CD14-positive monocyte (primary cell): ENCODE results near the gene PLCB1. TPM values are rescaled to one million over a fixed set of nuclear protein-coding genes. Genes with fewer than 3 reads are reported as not detected.
"Not testable (repeated sequence)": the region's sequence is repeated elsewhere in the genome, so short reads cannot be mapped to it uniquely, and the experiment has no call there.

Experiments used
- DNase-seq, 3 donors: peaks; one replicate each; pipeline ENCODE4 v3.0.0-alpha.2; 2011 to 2022
- H2AFZ ChIP-seq: 2 replicates; pipeline ENCODE4 v1.6.0; 2012; ENCODE audit warnings: mild to moderate bottlenecking, low read depth, low read length, inconsistent platforms; ENCODE audit not compliant: insufficient read depth, poor library complexity, severe bottlenecking
- H3K27ac ChIP-seq, 2 donors: 1 replicate in 1 of 2; 2 replicates in 1 of 2; pipeline ENCODE4 v1.5.1; 2012 to 2013; ENCODE audit warnings: low read length in 2 of 2, control low read depth in 1 of 2, inconsistent platforms in 1 of 2, low read depth in 1 of 2, mild to moderate bottlenecking in 1 of 2
- H3K27me3 ChIP-seq, 2 donors: one replicate each; pipeline versions ENCODE4 v1.6.0 to v1.6.1; 2011 to 2013; ENCODE audit warnings: low read length in 2 of 2; ENCODE audit not compliant: control insufficient read depth in 2 of 2, insufficient read depth in 2 of 2
- H3K36me3 ChIP-seq, 2 donors: replicated peaks in 1 of 2; 1 replicate in 1 of 2; 2 replicates in 1 of 2; pipeline versions ENCODE4 v1.5.1 to v1.6.1; 2012 to 2013; ENCODE audit warnings: low read length in 2 of 2, control low read depth in 1 of 2, inconsistent platforms in 1 of 2, mild to moderate bottlenecking in 1 of 2; ENCODE audit not compliant: insufficient read depth in 2 of 2, control insufficient read depth in 1 of 2
- H3K4me1 ChIP-seq, 2 donors: 1 replicate in 1 of 2; 2 replicates in 1 of 2; pipeline versions ENCODE4 v1.5.1 to v1.6.1; 2012 to 2013; ENCODE audit warnings: low read length in 2 of 2, control low read depth in 1 of 2, inconsistent platforms in 1 of 2, mild to moderate bottlenecking in 1 of 2, moderate library complexity in 1 of 2; ENCODE audit not compliant: insufficient read depth in 2 of 2, control insufficient read depth in 1 of 2
- H3K4me2 ChIP-seq: replicated peaks from 2 replicates; pipeline ENCODE3; 2012; ENCODE audit warnings: low read length, moderate library complexity, mild to moderate bottlenecking; ENCODE audit not compliant: poor library complexity, severe bottlenecking; ENCODE audit errors: extremely low read depth
- H3K4me3 ChIP-seq, 3 experiments: fragments of 200-600 bp in 1 of 3; sonication (generic) in 1 of 3; replicated peaks in 1 of 3; 1 replicate in 2 of 3; 2 replicates in 1 of 3; pipeline ENCODE4 v1.5.1; 2011 to 2013; ENCODE audit warnings: low read length in 3 of 3, mild to moderate bottlenecking in 3 of 3, control low read depth in 2 of 3, low read depth in 2 of 3, inconsistent platforms in 1 of 3, moderate library complexity in 1 of 3
- H3K79me2 ChIP-seq: 2 replicates; pipeline ENCODE4 v1.6.0; 2012; ENCODE audit warnings: mild to moderate bottlenecking, control low read depth, inconsistent platforms, low read length, moderate library complexity; ENCODE audit not compliant: insufficient read depth
- H3K9ac ChIP-seq: 2 replicates; pipeline ENCODE4 v1.6.0; 2017; ENCODE audit warnings: low read length, mild to moderate bottlenecking; ENCODE audit not compliant: insufficient read depth, poor library complexity, severe bottlenecking
- H3K9me3 ChIP-seq, 2 donors: replicated peaks in 1 of 2; 1 replicate in 1 of 2; 2 replicates in 1 of 2; pipeline versions ENCODE4 v1.5.1 to v1.6.1; 2012 to 2013; ENCODE audit warnings: low read length in 2 of 2, control low read depth in 1 of 2; ENCODE audit not compliant: control insufficient read depth in 1 of 2, insufficient read depth in 1 of 2
- H4K20me1 ChIP-seq: 2 replicates; pipeline ENCODE4 v1.6.0; 2012; ENCODE audit warnings: mild to moderate bottlenecking, low read length, control low read depth, moderate library complexity; ENCODE audit not compliant: insufficient read depth
- H3K27ac Mint-ChIP-seq, 7 donors: one replicate each; pipeline ENCODE4 v1.8.0; 2020; ENCODE audit warnings: mild to moderate bottlenecking in 7 of 7, mixed read lengths in 7 of 7, moderate library complexity in 6 of 7, inconsistent platforms in 2 of 7
- H3K27me3 Mint-ChIP-seq, 3 donors: one replicate each; pipeline ENCODE4 v1.8.0; 2021 to 2022; ENCODE audit warnings: low read depth in 3 of 3, mild to moderate bottlenecking in 3 of 3, mixed read lengths in 3 of 3, moderate library complexity in 3 of 3, inconsistent platforms in 1 of 3
- H3K36me3 Mint-ChIP-seq, 2 donors: one replicate each; pipeline ENCODE4 v1.8.0; 2020; ENCODE audit warnings: mixed read lengths in 2 of 2, inconsistent platforms in 1 of 2, mild to moderate bottlenecking in 1 of 2
- H3K4me1 Mint-ChIP-seq: one replicate; pipeline ENCODE4 v1.8.0; 2020; ENCODE audit warnings: mild to moderate bottlenecking, mixed read lengths
- H3K4me3 Mint-ChIP-seq, 2 donors: one replicate each; pipeline ENCODE4 v1.8.0; 2020; ENCODE audit warnings: mild to moderate bottlenecking in 2 of 2, mixed read lengths in 2 of 2, moderate library complexity in 1 of 2
- H3K9me3 Mint-ChIP-seq, 7 donors: one replicate each; pipeline ENCODE4 v1.8.0; 2020 to 2022; ENCODE audit warnings: mixed read lengths in 7 of 7, mild to moderate bottlenecking in 6 of 7, moderate library complexity in 6 of 7, inconsistent platforms in 2 of 7
- WGBS: methylation state at CpG from one replicate; pipeline ENCODE4 v1.1.5; 2013; ENCODE audit warnings: missing lambda C conversion rate; ENCODE audit not compliant: insufficient coverage; 5-methylcytosine and 5-hydroxymethylcytosine counted together
- intact Hi-C, 2 donors: fragments of 100-400 bp; cut with micrococcal nuclease; formaldehyde crosslinking; loops; one replicate each; pipeline versions ENCODE4 v1.15.0 to v1.15.1; 2023
- polyA plus RNA-seq, 3 donors: library from polyadenylated mRNA; depleted of rRNA in 1 of 3; unstranded in 2 of 3; stranded (reverse) in 1 of 3; fragments of 300-500 nt in 2 of 3; fragments of >200 nt in 1 of 3; fragmentation: Illumina TruSeq in 2 of 3; gene quantifications; 1 replicate in 2 of 3; 2 replicates in 1 of 3; pipeline ENCODE4 v1.2.3, GENCODE V29; 2012 to 2021
- TF ChIP-seq, protein P1 (sequence below): fragments of 200-600 bp; IDR thresholded peaks from one replicate; pipeline ENCODE4 v1.8.0; 2022; ENCODE audit warnings: antibody characterized with exemption, mild to moderate bottlenecking

The PLCB1 gene
- polyA plus RNA-seq, 3 donors: 8.6 to 16.4 (median 13.2) TPM

DNA sequence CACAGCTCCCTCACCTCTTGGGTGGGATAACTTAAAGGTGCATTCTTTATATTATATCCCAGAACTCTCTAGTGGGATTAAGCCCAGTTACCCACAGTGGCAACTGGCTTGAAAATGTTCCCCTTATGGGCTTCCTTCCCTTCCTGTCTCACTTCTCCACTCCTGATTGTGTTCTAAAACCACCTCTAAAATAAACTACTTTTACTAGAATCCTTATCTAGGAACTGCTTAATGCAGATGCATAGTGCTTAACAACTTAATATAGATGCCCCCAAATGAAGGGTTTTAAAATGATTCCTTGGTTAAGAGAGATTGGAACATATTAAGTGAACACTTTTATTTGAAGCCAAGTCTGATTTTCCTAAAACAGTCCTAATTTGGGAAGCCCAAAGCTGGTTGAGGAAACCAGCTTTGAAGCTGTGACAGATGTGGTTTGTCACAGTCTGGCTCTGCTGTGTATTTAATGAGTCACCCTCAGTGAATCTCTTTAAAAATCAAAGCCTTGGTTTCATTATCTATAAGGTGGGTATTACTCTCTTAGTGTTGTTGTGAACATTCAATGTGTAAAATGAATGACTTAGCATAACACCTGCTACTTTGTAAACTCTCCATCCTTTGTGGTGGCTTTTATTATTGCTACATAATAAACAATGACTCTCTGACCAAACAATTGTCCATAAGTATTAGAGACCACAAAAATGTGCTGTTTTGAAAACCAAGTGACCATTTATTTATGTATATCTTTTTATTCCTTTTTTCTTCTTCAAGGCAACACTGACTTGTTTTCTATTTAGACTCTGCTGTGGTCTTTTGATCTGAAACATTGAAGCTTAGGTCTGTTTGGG lies 24.4 kb downstream of the PLCB1 start:
- H3K27ac Mint-ChIP-seq: peak overlapping the region in 5 of 7 donors; percentile 7 to 82 (median 22)
- peaks cover 39 to 63% of the 10 kb centered on the region in 2 donors for H3K4me1 ChIP-seq
- H3K4me2 ChIP-seq: no peak overlapping the region
- peak; percentile 6 to 47 (median 40) for DNase-seq
- peak overlapping the region in 1 of 2 donors; percentile 42 for H3K27ac ChIP-seq
- no peak overlapping the region for H3K4me3 Mint-ChIP-seq
- H3K4me3 ChIP-seq: no peak overlapping the region
- peaks cover 13 to 16% of the 10 kb centered on the region in 2 donors for H3K36me3 Mint-ChIP-seq
- H4K20me1 ChIP-seq: peaks cover 27% of the 10 kb centered on the region
- H3K79me2 ChIP-seq: peaks cover 48% of the 10 kb centered on the region
- H3K9me3 ChIP-seq: peaks cover 0 to 7% of the 10 kb centered on the region in 2 donors
- no peaks in the 10 kb centered on the region for H3K27me3 ChIP-seq
- H3K4me1 Mint-ChIP-seq: peaks cover 62% of the 10 kb centered on the region
- peaks cover 0 to 6% of the 10 kb centered on the region in 2 donors for H3K36me3 ChIP-seq
- H3K9ac ChIP-seq: no peak overlapping the region
- no peak overlapping the region for H2AFZ ChIP-seq
- TF ChIP-seq, protein P1, sequence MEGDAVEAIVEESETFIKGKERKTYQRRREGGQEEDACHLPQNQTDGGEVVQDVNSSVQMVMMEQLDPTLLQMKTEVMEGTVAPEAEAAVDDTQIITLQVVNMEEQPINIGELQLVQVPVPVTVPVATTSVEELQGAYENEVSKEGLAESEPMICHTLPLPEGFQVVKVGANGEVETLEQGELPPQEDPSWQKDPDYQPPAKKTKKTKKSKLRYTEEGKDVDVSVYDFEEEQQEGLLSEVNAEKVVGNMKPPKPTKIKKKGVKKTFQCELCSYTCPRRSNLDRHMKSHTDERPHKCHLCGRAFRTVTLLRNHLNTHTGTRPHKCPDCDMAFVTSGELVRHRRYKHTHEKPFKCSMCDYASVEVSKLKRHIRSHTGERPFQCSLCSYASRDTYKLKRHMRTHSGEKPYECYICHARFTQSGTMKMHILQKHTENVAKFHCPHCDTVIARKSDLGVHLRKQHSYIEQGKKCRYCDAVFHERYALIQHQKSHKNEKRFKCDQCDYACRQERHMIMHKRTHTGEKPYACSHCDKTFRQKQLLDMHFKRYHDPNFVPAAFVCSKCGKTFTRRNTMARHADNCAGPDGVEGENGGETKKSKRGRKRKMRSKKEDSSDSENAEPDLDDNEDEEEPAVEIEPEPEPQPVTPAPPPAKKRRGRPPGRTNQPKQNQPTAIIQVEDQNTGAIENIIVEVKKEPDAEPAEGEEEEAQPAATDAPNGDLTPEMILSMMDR: no peak
- H3K9me3 Mint-ChIP-seq: peaks cover 8 to 13% (median 10%) of the 10 kb centered on the region in 7 donors
- intact Hi-C loops: no loop called here
- peaks cover 0 to 3% (median 2%) of the 10 kb centered on the region in 3 donors for H3K27me3 Mint-ChIP-seq

DNA sequence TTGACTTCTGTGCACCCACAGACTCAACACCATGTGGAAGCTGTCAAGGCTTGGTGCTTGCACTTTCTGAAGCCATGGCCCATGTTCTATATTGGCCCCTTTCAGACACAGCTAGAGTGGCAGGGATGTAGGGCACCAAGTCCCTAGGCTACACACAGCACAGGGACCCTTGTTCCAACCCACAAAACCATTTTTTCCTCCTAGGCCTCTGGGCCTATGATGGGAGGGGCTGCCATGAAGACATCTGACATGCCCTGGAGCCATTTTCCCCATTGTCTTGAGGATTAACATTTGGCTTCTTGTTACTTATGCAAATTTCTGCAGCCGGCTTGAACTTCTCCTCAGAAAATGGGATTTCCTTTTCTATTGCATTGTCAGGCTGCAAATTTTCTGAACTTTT lies 27.2 kb downstream of the PLCB1 start:
- H3K36me3 Mint-ChIP-seq: peaks cover 10 to 18% of the 10 kb centered on the region in 2 donors

More for the DNA sequence above, 27.2 kb downstream of the PLCB1 start:
- intact Hi-C loops, H3K4me3 ChIP-seq, H3K27me3 ChIP-seq, H3K27ac ChIP-seq, H2AFZ ChIP-seq, DNase-seq, H3K36me3 ChIP-seq, H3K27me3 Mint-ChIP-seq, H3K27ac Mint-ChIP-seq, H3K9me3 ChIP-seq, H3K4me3 Mint-ChIP-seq, H3K9ac ChIP-seq, H3K4me2 ChIP-seq: not testable (repeated sequence)
- H3K4me1 Mint-ChIP-seq: peaks cover 47% of the 10 kb centered on the region
- Histone ChIP-seq H3K4me1 (peaks cover 33 to 49% of the 10 kb centered on the region in 2 donors), H4K20me1 (peaks cover 44% of the 10 kb centered on the region), H3K79me2 (peaks cover 56% of the 10 kb centered on the region)
- H3K9me3 Mint-ChIP-seq: peaks cover 8 to 13% (median 10%) of the 10 kb centered on the region in 7 donors
- no CpG with 5 or more reads among the region's 1 CpG for WGBS
